ENCODE data around the gene ZNF638.
"Not testable (repeated sequence)": the region's sequence is repeated elsewhere in the genome, so short reads cannot be mapped to it uniquely, and the experiment has no call there.

The ZNF638 gene

DNA sequence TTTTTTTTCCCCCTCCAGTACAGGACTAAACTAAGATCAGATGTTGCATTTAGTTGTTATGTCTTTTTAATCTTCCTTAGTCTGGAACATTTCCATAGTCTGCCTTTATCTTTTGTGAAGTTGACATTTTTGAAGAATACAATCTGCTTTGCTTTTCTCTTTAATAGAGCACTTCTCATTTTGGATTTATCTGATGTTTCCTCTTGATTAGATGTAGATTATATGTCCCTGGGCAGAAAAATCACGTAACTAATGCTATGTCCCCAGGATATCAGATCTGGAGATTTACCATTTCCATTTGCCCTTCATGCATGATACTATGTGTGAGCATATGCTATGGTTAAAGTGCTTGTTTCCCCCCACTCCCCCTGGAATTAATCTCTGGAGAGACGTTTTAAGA is 6.2 kb downstream of the ZNF638 start:
- DNase-seq, result no peak

DNA sequence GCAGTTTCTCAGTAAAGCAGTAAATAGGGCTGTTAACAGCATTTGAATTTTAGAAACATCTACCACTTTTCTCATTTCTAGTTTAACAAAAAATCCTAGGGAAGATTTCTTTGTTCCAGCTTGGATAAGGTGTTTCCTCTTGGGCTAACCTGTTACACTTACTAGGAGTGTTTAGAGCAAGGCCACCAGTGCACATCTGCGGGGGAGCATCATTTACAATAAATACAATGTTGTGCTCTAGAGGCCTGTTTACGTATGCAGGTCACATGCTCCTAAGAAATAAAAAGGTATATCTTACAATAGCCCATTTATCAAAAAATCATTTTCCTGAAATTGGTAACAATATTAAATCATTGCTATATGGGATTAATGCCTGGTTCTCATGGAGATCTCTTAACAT is 8.1 kb downstream of the ZNF638 start:
- no peak for DNase-seq

DNA sequence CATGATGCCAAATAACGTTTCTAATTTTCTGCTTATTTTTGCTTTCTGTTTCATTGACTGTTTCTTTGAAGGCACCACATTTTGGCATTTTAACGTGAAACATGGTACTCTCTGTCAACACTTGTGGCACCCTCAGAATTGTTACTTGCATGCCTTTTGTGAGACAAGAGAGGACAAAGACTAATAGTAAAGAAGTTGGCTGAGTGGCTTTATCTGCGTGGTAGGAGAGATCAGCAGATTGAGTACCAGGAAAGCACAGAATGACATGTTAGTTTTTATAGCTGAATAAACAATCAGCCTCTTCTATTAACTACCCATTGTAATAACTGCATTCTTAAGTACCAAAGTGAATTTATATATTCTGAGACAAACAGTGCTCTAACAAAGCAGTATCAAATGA is 8.6 kb downstream of the ZNF638 start:
- DNase-seq, result no peak

DNA sequence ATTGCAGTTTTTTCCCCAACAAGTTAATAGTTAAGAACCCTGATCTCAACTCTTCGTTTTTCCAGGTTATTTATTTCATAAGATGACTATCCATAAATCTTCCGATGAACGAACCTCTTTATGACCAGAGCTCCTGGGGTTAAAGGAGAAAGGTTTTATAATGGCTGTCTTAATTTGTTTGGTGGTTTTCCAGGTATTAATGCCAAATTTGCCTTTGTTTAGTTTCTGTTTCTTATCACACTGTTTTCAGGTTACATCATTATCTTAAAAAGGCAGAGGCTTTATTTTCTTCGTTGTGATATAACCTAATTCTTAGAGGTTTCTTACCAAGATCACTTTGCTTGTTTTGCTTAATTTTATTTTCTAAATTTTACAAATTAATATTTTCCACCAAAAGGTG is 10.1 kb downstream of the ZNF638 start:
- DNase-seq, result no peak

DNA sequence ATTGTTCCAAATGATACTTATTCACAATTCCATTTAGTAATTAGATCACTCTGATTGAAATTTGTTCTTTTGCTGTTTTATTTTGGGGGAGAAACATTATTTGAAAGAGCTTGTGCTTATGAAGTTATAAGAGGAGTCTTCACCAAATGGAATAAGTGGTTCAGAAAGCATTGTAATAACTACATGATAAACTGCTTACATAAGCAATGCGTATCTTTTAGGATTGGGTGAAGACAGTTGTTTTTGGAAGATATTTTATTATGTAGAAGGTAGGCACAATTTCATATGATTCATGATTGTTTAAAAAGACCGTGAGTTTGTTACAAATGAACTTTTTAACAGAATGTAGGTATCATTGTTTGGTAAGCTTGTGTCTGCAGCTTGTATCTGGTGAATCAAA is 14.5 kb downstream of the ZNF638 start:
- DNase-seq, result no peak

DNA sequence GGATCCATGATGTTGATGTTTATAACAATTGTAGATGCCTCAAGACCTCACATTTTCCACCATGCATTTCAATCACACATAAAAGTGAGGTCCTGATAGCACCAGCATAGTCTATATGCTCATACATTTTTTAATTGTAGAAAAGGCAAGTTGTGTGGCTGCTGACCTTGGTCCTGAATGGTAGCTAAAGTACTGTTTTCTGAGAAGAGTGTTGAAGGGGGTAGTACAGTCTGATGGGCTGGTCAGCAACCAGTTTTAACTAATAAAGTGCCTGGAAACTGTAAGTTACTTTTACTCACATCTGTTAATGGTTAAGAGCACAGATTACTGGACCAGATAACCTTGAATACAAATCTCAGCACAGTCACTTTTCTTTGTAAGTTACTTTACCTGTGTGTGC is 15.9 kb downstream of the ZNF638 start:
- DNase-seq, result no peak

DNA sequence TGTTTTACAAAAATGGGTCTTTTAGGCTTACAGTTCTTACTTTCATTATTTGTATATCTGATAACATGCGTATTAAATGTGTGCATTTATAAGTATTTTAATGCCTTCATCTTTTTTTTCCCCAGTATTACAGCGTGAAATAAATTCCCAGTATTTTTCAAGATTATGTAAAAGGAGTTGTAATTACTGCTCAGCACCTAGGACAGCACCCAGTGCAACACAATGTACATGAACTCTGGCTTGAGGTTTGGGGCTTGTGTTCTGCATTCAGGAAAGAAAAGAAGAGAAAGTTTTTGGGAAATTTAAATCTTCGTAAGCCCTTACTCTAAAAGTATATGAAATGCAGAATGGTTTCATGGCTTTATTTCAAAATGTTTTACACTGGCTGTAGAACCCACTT is 16.7 kb downstream of the ZNF638 start:
- DNase-seq, result no peak

DNA sequence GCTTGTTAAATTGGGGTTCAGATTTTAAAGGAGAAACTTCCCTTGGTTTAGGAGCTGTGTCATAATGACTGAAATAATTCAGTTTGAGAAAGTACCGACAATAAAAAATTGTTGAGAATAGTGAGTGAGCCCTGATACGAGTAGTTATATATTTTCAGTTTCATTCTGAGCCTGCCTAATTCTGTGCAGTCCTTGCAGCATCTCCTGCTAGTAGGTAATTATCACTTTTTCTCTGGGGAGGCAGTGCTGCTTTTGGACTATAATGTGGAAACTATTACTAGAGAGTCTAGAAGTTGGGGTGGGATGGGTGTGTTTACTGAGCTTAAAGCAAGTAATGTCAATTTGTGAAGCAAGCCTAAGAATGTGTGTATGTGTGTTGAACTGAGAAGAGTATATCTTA is 21.7 kb downstream of the ZNF638 start:
- no peak for DNase-seq

DNA sequence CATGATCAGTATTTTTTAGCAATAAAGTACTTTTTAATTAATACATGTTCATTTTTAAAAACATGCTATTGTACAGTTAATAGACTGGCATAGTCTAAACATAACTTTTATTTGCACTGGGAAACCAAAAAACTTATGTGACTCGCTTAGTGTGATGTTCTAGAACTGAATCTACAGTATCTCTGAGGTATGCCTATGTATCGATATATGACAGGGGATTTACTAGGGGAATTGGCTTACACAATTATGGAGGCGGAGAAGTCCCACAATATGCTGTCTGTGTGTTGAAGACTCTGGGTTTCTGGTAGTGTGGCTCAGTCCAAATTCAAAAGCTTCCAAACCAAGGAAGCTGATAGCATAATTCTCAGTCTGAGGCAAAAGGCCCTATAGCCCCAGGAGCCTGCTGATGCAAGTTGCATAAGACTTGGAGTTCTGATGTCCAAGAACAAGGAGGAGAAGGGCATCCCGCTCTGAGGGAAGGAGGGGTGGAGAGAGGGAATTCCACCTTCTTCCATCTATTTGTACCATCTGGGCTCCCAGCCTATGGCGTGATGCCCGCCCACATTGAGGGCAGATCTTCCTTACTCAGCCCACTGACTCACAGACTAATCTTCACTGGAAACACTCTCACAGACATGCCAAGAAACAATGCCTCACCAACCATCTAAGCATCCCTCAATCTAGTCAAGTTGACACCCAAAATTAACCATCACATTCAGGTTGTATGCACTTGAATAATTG is 27.5 kb downstream of the ZNF638 start:
- DNase-seq, result no peak

DNA sequence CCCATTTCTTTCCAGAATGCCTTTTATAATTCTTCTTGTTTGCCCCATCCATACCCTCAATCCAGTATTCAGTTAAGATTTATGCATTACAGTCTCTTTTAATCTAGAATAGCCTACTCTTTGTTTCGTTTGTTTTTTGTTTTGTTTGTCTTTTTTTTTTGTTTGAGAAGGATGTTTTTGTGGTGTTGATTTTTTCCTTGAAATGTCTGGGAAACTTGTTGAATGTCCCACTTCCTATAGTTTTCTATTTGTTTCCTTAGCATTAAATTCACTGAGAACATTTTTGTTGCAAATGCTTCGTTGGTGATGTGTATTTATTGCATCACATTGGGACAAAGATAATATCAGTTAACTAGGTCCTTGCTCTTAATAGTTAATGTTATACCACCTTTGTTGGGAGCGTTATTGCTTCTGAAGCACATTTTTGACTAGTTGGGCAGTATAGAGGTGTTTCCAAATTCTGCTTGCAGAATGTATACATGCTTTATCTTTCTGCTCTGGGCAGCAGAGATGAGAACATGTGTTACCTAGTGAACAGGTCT is 28.9 kb downstream of the ZNF638 start:
- DNase-seq, result no peak

DNA sequence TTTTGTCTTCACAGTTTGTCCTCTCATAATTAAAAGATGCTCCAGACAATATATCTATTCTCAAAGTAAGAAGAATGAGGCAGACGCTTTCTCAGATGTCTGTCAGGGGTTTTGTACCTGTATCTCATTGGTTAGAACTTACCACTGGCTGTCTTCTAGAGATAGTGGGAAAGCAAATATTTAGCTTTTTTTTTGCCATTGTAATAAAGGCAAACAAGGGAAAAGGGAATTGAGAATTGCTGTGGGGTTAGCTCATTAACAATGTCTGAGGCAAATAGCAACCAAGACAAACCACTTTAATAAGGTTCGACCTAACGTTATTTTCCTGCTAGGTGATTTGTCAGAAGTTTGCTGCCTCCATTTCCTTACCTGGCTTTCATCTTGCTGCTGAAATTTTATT is 30.0 kb downstream of the ZNF638 start:
- no peak for DNase-seq

DNA sequence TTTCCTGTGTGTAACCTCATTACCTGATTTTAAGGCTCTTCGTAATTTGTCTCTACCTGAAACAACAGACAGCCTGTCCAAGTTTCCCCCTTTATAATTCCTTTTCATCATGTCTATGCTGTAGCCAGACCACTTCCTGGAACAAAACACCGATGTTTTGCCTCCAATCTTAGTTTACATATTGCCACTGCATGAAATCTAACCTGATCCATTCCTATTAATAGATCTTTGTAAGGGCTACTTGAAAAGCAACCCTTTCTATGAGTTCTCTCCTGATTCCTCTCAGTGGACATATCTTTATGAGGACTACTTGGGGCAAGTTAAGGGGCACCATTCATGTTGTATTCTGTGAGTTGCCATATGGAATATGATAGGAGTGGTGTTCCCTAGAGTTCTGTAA is 30.9 kb downstream of the ZNF638 start:
- no peak for DNase-seq

DNA sequence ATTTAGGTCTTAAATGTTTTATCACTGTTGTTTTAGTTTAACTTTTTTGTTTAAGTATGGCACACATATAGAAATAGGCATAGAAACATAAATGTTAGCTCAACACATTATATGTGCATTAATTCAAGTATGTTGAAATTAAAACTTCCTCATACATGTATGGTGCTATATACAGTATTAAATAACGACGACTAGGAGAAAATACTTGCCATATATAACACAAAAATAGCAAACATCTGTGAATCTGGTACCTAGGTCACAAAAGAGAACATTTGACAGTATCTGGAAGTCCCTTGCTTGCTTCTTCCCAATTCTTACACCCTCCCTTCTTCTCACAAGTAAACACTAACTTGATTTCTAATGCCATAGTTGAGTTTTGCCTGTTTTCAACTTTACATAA is 38.4 kb downstream of the ZNF638 start:
- DNase-seq, result no peak

DNA sequence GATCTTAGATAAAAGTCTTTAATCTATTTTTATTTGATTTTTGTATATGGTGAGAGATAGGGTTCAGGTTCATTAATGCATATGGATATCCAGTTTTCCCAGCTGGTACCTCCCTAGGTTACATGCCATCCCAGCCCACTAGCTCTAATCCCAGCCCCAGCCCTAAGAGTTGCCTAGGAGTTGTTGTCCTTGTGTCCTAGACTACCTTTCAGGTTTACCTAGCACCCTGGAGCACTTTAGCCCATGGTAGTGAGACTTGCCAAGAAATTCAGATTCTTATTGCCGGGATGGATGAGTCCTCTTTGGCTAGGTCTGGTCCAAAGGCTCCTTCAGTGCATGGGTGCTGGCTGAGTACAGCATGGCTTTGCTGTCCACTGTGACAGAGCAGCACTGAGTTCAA is 40.5 kb downstream of the ZNF638 start:
- no peak for DNase-seq

DNA sequence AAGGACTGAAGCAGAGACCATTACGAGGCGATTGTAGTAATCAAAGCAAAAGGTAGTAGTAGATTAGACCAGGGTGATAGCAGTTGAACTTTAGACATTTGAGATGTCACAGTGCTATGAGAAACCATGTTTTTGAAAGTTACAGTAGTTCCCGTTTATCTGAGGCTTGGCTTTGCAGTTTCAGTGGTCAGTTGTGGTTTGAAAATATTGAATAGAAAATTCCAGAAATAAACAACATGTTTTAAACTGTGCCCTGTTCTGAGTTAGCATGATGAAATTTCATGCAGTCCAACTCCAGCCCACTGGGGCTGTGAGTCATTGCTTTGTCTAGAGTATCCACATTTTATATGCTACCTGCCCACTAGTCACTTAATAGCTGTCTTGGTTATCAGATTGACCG is 47.5 kb downstream of the ZNF638 start:
- no peak for DNase-seq

DNA sequence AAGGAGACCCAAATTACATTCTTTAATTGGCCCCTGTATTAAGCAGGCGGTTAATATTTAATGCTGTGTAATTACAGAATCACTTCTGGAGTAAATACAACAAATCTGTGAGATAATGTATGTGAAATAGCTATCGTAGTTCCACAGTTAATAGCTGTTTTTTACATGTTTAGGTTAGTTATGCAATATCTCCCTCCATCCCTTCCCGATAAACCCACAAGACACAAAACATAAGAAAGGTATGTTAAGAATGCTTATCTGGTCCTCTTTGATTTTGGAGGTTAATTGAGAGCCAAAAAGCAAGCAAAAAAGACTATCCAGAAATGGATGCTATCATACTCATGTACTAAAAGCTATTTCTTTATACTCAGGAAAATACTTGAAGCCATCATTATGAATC is 49.1 kb downstream of the ZNF638 start:
- DNase-seq, result no peak

DNA sequence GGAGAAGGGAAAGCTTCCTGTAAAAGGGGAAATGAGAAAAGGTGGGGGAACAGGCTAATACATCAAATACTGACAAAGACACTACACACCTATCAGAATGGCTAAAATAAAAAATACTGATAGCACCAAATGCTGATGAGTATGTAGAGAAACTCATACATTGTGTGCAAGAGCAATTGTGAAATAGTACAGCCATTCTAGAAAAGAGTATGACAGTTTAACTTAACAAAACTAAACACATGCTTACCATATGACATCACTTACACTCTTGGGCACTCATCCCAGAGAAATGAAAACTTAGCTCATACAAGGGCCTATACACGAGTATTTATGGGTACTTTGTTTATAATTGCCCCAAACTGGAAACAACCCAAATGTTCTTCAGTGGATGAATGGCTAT is 53.4 kb downstream of the ZNF638 start:
- DNase-seq, result no peak

DNA sequence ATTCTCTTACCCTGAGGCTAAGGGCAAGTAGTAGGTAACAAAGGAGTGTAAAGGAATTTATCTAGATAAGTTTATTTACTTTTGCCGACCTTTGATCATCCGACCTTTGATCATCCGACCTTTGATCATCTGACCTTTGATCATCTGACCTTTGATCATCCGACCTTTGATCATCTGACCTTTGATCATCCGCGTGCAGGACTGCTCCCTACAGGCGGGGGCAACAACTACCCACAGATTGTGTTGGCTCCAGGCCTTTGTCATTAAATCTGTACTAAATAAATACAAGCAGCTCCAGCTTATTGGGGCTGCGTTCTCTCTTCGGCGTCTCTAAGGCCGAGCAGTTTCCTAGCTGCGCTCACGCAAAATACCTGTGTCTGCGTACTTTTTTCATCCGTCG is 56.6 kb downstream of the ZNF638 start:
- DNase-seq, result no peak

DNA sequence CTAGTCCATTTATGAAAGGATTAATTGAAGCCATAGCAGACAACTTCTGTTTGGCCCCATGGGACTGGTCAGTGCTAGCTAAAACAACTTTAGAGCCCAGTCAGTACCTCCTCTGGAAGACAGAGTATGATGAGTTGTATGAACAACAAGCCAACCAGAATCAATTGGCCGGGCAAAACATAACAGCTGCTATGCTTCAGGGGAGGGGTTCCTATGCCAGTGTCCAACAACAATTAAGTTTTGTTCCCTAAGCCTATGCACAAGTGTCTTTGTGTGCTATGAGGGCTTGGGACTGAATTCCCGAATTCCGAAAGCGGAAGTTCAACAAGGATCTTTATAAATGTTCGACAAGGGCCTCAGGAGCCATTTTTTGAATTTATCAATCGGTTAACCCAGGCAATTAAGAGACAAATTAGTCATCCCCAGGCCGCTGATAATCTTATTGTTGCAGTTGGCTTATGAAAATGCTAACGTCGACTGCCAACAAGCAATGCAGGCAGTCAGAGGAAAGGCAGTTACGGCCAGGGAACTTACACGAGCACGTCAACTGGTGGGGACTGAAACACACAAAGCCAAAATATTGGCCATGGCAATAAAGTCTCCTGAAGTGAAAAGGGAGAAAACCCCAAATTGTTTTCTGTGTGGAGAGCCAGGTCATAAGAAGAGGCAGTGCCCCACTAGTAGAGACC is 57.9 kb downstream of the ZNF638 start:
- DNase-seq, result no peak

DNA sequence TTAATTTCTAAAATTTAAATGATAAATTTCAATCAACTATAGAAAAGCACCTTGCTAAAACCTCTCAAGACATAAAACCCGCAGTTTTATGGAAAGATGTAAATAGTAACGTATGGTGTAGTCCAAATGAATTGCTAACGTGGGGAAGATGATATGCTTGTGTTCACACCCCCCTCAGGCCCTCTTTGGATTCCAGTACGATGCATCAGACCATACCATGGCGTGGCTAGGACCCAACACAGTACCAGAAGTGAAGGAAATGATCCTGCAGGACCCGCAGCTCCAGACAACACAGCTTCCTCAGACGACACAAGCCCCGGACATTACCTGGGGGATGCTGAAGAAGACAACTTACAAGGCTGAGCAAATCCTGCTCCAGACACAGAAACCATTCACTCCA is 61.6 kb downstream of the ZNF638 start:
- DNase-seq, result no peak

DNA sequence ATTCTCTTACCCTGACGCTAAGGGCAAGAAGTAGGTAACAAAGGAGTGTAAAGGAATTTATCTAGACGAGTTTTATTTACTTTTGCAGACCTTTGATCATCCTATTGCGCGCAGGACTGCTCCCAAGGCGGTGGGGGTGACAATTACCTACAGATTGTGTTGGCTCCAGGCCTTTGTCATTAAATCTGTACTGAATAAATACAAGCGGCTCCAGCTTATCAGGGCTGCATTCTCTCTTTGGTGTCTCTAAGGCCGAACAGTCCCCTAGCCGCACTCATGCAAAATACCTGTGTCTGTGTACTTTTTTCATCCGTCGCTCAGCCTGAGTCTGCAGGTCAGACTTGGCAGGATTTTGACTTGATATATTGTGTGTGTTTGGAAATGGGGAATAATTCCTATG is 63.9 kb downstream of the ZNF638 start:
- DNase-seq, result no peak

DNA sequence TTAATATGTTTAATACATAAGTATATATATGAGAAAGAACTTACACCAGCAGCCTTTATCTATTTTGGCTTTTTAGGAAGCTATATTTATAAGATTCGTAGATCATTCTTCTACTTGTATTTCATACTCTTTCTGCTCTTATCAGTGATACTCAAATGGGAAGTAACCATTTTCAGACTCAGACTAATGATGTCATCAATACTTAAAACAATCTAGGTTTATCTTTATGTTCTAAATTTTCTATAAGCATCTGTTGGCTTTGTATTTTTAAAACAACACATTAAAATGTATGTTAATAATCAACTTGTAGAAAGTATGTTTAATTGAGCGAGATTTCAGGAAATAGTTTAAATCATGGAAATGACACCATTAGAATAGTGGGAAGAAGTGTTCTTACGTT is 70.8 kb downstream of the ZNF638 start:
- no peak for DNase-seq

DNA sequence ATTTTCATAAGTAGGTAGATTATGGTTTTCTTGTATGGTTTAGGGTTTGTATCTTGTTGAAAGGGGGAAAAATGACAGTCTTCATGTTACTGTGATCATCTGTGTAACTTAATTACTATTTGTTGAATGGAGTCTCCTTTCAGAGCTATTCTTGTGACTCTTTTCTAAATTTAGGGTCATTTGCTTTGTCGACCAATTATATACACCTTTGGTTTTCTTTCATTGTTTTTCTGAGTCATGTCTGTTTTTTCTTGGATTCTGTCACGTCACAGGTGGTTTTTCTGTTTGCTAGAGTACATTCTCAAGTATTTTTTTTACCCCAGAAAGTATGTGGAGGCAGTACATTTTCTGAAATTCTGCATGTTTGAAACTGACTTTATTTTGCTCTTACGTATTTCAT is 78.0 kb downstream of the ZNF638 start:
- no peak for DNase-seq

DNA sequence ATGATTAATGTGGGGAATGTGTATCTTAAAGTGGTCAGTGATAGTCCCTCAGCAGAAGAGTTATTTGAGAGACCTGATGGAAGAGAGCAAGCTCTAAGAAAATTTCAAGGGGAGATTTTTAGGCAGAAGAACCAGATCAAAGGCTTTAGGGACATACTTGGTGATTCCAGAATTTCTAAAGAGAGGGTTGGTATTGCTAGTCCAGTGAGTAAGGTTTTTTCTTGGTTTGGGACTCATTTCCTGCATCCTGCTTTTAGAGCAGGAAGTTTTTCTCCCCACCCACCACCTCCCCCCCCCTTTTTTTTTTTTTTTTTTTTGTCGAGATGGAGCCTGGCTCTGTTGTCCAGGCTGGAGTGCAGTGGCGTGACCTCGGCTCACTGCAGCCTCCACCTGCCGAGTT is 79.1 kb downstream of the ZNF638 start:
- no peak for DNase-seq

DNA sequence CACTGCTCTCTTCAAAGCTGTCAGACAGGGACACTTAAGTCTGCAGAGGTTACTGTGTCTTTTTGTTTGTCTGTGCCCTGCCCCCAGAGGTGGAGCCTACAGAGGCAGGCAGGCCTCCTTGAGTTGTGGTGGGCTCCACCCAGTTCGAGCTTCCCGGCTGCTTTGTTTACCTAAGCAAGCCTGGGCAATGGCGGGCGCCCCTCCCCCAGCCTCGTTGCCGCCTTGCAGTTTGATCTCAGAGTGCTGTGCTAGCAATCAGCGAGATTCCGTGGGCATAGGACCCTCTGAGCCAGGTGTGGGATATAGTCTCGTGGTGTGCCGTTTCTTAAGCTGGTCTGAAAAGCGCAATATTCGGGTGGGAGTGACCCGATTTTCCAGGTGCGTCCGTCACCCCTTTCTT is 85.3 kb downstream of the ZNF638 start:
- not testable (repeated sequence) for DNase-seq

All from left hindlimb (tissue), 1 donor.